HG02642 (cell line): ENCODE data around the gene RPL6.
"Not testable (repeated sequence)": the region's sequence is repeated elsewhere in the genome, so short reads cannot be mapped to it uniquely, and the experiment has no call there.

Experiments used
- ATAC-seq: cut with Tn5 transposase; IDR thresholded peaks from one replicate; pipeline ENCODE4 v1.9.1; 2021; ENCODE audit warnings: mild to moderate bottlenecking; ENCODE audit not compliant: unreplicated experiment, poor library complexity

RPL6 gene

DNA sequence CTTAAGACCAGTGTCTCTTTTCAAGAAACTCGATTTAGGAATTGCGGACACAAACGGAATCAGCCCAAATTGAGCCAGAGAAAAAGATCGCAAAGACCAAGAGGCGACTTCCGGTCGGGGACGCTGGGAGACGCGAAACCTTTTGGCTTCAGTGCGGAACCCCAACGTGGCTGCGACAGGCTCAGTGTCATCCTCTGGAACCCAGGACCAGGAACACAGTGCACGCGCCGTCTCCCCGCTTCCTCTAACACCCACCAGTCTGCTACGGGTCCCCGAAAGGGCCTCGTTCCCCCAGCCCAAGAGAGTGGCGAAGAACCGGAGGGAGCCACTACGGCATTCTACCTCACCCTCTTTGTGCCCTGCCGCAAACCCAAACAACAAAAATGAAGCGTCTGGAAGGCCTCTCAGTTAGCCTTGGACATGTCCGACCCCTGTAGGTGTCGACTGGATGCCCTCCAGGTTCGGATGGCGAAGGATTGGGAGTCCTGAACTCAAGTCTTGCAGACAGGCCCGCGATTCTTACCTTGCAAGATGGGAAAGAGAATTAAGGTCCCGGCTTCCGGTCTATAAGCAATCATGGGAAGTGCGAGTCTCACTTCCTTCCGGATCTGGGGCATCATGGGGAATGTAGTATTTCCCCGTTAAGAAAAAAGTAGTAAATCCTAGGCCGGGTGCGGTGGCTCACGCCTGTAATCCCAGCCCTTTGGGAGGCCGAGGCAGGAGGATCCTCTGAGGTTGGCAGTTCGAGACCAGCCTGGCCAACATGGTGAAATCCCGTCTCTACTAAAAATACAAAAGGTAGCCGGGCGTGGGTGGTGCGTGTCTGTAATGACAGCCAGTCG is at the start of gene RPL6:
TSS of gene RPL6 (minus strand) at position 542 of the 842 bp plus-strand sequence. CDS start 949 bp downstream, outside the sequence.
- peak; percentile 79 for ATAC-seq

DNA sequence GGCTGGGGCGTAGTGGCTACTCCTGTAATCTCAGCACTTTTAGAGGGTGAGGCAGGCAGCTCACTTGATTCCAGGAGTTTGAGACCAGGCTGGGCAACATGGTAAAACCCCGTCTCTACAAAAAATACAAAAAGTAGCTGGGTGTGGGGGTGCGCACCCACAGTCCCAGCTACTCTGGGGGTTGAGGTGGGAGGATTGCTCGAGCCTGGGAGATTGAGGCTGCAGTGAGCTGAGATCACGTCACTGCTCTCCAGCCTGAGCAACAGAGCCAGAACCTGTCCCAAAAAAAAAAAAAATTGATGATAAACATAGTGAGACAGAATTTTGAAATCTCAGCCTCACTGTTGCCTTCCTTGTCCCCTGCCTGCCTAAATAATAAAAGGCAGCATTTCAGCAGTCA is 49.3 kb upstream of the RPL6 start:
- no peak for ATAC-seq

DNA sequence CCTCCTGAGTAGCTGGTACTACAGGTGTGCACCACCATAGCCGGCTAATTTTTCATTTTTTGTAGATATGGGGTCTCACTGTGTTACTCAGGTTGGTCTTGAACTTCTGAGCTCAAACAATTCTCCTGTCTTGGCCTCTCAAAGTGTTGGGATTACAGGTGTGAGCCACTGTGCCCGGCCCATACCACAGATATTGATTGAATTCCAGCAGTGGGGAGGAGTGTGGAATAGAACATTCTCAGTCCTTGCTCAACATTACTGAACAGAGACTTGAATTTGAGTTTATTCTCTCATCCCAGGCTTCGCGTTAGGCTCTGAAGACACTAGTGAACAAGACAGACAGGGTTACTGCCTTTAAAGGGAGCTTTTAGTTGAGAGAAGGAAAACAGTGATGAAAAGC is 48.9 kb upstream of the RPL6 start:
- no peak for ATAC-seq

DNA sequence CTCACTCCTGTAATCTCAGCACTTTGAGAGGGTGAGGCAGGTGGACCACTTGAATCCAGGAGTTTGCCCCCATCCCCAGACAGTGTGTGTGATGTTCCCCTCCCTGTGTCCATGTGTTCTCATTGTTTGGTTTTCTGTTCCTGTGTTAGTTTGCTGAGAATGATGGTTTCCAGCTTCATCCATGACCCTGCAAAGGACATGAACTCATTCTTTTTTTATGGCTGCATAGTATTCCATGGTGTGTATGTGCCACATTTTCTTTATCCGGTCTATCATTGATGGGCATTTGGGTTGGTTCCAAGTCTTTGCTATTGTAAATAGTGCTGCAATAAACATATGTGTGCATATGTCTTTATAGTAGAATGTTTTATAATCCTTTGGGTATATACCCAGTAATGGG is 47.7 kb upstream of the RPL6 start:
- ATAC-seq: not testable (repeated sequence)

DNA sequence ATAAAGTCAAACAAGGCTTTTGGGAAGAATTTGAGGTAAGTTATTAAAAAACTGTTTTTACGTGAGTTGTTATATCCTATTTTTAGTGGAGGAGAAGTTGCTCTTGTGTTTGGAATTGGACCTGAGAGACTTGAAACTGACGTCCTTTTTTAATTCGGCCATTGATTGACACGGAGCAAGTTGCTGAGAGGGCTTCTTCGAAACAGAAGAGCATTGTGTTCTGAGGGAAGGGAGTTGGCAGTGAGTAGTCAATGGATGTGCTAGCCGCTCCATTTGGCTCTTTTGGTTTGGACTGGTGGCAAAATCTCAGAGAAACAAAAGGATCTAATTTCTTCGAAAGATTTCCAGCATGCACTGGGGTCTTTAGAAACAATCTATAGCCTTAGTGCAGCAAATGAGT is 46.6 kb upstream of the RPL6 start:
- no peak for ATAC-seq

DNA sequence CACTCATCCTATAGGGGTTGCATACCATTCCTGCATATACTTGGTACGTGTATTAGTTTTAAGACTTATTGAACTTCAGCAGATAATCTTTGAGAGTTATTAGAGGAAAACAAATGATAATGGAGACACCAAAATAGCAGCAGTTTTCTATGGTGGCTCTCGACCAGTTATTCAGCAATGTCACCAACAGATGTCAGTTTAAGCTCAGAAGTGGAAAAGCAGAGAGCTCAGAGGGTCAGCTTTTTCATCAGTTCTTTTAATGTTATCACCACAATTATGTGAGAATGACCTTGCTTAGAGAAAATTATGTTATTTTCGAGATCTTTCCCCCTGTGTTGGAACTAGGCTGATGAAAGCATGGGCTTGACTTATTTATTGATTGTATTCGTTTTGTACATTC is 41.3 kb upstream of the RPL6 start:
- no peak for ATAC-seq

DNA sequence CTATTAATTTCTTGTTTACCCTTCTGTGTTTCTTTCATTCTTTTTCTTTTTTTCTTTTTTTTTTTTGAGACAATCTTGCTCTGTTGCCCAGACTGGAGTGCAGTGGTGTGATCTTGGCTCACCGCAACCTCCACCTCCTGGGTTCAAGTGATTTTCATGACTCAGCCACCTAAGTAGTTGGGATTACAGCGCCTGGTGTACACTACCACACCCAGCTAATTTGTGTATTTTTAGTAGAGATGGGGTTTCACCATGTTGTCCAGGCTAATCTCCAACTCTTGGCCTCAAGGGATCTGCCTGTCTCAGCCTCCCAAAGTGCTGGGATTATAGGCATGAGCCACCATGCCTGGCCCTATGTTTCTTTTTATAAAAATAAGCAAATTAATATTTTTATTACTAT is 38.8 kb upstream of the RPL6 start:
- ATAC-seq: not testable (repeated sequence)

DNA sequence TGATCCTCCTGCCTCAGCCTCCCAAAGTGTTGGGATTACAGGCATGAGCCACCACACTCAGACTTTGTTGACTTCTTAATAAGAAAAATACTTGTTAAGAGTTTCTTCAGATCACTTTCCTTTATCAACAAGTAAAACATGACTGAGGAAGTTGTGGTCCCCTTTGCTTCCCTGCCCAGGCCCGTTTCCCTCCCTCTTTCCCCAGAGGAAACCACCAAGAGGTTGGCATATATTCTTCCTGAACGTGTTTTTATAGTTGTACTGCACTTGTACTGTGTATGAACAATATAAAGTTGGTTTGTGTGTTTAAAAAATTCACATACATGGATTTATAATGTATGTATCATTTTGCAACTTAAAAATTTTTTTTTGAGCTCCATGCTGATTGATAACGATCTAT is 37.7 kb upstream of the RPL6 start:
- ATAC-seq: no peak

DNA sequence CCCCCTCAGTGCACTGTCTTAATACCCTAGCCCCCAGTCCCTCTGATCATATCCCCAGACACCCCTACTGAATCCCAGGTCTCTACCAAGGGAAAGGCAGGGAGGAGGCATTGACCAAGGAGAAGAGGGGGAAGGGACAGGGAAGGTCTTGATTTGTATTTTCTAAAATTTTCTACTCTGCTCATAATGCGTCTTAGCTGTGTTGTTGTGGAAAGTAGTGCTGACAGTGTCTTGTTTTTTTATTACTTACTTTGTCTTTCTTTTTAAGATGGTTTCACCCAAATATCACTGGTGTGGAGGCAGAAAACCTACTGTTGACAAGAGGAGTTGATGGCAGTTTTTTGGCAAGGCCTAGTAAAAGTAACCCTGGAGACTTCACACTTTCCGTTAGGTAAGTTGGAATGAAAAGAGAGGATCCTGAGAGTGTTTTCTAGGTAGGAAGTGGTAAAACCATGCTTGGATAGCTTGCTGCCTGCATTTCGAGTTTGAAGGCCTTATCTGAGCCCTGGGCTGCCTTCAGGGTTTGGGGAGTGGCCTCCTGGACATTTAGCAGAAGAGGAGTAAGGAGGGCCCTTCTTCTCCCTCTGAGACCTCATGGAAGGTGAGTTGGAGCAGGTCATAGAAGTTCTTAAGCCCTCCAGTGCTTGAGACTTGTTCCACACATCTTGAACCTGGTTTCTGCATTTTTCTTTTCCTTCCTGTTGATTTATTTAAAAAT is 36.8 kb upstream of the RPL6 start:
- no peak for ATAC-seq

DNA sequence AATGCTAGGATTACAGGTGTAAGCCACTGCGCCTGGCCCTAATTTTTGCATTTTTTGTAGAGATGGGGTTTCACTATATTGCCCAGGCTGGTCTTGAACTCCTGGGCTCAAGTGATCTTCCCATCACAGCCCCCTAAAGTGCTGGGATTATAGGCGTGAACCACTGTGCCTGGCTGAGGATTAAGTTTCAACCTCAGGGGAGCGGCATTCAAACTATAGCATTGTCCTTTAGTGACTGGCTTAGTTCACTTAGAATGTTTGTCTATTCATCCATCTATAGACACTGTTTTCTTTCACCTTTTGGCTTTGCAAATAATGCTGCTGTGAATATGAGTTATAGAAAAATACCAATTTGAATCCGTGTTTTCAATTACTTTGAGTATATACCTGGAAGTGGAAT is 34.5 kb upstream of the RPL6 start:
- no peak for ATAC-seq

DNA sequence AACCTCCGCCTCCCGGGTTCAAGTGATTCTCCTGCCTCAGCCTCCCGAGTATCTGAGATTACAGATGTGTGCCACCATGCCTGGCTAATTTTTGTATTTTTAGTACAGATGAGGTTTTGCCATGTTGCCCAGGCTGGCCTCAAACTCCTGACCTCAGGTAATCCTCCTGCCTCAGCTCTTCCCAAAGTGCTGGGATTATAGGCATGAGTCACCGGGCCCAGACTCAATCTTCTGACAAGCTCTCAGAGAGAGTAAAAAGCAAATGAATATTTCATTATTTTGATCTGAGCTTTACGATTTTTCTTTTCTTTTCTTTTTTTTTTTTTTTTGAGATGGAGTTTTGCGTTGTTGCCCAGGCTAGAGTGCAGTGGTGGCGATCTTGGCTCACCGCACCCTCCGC is 31.2 kb upstream of the RPL6 start:
- ATAC-seq: not testable (repeated sequence)

DNA sequence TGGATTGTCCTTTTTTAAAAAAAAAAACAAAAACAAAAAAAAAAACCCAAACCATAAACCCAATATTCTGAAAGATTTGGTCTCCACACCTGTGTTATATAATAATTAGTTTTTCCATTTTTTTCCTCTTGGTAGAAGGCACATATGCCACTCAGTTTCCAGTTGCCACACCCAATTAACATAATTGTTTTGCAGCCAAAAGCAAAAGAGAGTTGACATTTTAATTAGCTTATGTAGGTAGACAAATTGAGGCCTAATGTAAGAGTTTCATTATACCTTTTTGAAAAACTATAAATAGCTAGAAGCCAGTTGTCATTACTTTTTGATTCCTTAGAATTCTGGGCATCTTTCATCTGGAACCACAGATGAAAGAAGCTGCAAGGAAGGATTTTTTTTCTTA is 30.4 kb upstream of the RPL6 start:
- ATAC-seq: no peak

DNA sequence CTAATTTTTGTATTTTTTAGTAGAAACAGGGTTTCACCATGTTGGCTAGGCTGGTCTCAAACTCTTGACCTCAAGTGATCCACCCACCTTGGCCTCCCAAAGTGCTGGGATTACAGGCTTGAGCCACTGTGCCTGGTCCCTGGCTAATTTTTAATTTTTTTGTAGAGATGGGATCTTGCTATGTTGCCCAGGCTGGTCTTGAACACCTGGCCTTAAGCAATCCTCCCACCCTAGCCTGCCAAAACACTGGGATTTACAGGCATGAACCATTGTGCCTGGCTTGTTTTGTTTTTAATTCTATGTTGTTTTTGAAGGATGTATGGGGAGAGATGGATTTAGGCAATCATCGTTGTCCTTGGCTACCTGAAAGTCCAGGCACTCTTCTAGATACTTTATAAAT is 29.2 kb upstream of the RPL6 start:
- not testable (repeated sequence) for ATAC-seq

DNA sequence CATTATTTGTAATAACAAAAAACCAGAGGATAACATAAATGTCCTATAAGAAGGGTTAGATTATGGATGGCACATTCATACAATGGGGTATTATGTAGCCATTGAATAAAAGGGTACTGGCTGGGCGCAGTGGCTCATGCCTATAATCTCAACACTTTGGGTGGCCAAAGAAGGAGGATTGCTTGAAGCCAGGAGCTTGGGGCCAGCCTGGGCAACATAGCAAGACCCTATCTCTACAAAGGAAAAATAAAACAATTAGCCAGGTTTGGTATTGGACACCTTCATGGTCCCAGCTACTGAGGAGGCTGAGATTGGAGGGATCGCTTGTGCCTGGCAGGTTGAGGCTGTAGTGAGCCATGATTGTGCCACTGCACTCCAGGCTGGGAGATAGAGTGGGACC is 24.1 kb upstream of the RPL6 start:
- no peak for ATAC-seq

DNA sequence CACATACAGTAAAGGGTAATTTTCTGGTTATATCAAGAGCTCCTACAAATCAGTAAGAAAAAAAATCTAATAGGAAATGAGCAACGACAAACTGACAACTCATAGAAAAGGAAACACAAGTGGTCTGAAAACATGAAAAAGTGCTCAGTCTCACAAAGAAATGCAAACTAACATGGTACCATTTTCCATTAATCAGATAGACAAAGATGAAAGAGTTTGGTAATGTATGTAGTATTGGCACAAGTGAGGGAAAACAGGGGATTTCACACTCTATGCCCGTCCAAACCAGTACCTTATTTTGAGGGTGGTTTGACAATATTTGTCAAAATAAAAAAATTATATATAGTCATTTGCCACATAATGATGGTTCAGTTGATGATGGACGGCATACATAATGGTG is 22.6 kb upstream of the RPL6 start:
- no peak for ATAC-seq

DNA sequence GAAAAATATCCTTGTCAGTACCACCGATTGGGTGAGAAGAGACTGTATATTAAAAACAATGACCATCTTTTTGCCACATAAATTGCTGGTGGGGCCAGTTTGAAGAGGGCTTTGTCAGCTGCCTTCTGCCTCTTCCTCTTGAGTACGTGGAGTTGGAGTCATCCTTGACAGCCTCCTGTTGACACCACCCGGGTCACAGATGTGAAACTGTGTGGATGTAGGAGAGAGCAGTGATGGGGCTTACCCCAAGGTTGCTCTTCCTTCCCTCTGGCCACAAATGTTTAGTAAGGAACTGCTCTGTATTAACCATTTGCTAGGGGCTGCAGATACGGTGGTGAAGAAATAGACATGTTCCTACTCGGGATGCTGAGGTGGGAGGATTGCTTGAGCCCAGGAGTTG is 21.5 kb upstream of the RPL6 start:
- no peak for ATAC-seq

DNA sequence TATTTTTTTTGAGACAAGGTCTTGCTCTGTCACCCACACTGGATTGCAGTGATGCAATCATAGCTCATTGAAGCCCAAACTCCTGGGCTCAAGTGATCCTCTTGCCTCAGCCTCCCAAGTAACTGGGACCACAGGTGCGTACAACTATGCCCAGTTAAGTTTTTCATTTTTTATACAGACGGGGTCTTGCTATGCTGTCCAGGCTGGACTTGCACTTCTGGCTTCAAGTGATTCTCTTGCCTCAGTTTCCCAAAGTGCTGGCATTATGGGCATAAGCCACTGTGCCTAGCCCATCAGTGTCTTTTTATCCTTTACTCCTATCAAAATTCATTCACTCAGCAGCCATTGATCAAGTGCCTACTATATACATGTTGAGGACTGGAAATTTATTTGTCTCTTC is 18.4 kb upstream of the RPL6 start:
- ATAC-seq: no peak

DNA sequence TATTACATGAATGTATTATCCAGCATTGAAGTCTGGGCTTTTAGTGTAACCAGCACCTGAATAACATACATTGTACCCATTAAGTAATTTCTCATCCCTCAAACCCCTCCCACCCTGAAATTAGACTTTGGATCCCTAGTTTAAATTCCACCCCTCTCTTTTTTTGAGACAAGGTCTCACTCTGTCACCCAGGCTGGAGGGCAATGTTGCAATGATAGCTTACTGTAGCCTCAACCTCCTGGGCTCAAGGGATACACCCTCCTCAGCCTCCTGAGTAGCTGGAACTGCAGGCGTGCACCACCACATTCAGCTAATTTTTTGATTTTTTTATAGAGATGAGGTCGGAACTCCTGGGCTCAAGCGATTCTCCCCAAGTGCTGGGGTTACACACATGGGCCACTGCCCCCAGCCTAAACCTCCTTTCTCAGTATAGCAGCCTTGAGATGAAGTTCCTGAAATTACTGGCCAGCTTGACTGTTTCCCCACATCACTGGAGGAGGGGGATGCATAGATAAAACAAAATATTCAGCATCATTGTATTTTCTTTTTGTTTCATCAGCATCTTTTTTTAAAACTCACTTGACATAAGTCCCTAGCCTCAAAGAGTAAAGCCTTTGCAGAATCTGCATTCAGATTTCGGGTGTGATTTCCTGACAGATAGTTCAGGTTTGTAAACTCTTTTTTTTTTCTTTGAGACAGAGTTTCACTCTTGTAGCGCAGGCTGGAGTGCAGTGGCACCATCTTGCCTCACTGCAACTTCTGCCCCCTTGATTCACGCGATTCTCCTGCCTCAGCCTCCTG is 16.4 kb upstream of the RPL6 start:
- ATAC-seq: no peak

DNA sequence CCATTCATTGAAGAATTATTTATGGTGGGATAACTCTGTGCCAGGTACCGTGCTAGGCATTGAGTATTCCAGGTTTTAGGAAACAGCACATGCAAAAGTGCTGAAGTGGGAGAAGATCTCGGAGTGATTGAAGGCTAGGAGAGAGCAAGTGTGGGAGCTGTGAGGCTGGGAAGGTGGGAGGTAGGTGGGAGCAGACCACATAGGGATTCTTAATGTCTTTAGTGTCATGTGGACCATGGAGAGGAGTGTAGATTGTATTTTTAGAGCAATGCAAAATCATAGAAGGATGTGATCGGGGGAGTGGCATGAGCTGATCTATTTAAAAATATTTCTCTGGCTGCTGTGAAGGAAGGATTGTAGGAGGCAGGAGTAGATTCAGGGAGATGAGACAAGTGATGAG is 14.7 kb upstream of the RPL6 start:
- ATAC-seq: no peak

DNA sequence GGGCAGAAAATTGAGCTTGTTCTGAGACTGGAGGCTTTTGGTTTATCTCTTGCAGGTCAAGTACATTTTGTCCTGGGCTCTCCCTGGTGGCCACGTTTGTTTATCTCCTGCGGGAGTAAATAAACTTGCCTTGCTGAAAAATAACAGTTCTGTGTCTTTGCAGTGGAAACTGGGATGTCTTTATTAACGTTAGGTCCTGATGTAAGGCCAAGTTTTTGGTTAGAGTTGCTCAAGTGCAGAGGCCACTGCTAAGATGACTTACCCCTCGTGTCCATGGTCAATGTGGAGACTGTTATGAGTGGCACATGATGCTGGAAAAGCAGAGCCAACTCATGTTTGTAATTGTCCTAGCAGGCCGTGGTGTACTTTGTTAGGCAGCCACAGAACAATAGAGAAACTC is 13.1 kb upstream of the RPL6 start:
- ATAC-seq: no peak

DNA sequence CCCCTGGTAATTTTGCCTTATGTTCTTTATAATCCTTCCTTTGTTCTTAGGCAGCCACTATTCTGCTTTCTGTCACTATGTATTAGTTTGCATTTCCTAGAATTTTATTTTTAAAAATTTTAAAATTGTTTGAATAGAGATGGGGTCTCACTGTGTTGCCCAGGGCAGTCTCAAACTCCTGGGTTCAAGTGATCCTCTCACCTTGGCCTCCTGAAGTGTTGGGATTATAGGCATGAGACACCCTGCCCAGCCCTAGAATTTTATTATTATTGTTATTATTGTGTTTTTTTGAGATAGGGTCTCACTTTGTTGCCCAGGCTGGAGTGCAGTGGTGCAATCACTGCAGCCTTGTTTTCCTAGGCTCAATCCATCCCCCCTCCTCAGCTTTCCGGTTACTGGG is 12.0 kb upstream of the RPL6 start:
- no peak for ATAC-seq
